ENCODE measurements around the gene LETMD1.

Gene LETMD1, protein sequence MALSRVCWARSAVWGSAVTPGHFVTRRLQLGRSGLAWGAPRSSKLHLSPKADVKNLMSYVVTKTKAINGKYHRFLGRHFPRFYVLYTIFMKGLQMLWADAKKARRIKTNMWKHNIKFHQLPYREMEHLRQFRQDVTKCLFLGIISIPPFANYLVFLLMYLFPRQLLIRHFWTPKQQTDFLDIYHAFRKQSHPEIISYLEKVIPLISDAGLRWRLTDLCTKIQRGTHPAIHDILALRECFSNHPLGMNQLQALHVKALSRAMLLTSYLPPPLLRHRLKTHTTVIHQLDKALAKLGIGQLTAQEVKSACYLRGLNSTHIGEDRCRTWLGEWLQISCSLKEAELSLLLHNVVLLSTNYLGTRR

DNA sequence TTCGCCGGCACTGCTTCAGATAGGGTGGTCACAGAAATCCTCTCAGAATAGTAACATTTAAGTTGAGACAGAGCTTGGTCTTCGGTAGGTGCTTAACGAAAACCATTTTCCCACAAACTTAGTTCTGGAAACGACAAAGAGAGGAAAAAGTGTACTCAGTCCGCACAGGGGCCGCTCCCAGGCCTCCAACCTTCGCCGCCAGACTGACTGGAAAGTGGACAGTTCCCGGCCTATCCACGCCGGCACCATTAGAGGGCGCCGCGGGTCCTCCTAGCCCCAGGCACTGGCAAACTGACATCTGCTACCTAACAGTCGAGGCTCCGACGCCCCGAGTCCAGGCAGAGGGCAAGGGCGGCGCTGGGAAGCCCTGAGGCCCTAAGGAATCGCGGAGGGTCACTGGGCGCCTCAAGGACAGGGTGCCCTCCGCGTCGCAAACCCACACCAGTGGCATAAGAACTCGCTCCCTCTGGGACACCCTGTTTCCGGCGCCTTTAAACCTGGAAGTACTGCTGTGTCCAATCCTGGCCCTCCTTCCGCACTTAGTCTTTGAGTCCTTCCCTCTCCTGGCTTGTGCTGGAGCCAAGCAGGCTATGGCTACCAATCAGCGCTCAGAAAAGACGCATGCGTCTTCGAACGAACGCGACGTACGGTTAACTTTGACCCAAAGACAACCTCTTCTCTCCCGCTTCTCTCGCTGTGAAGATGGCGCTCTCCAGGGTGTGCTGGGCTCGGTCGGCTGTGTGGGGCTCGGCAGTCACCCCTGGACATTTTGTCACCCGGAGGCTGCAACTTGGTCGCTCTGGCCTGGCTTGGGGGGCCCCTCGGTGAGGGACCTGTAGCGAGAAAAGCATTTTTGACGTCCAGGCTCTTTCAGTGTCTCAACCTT lies at the start of gene LETMD1:
Gene LETMD1 (plus strand): TSS at position 673 of the 886 bp plus-strand sequence. CDS start 30 bp downstream, at position 703.
- TF ChIP-seq GATA2 (IDR thresholded peaks at IDR 0.05; ENCODE audit: low read depth, low read length) (no peak), GATA3 (IDR thresholded peaks at IDR 0.05; ENCODE audit: low read depth, low read length) (no peak)

DNA sequence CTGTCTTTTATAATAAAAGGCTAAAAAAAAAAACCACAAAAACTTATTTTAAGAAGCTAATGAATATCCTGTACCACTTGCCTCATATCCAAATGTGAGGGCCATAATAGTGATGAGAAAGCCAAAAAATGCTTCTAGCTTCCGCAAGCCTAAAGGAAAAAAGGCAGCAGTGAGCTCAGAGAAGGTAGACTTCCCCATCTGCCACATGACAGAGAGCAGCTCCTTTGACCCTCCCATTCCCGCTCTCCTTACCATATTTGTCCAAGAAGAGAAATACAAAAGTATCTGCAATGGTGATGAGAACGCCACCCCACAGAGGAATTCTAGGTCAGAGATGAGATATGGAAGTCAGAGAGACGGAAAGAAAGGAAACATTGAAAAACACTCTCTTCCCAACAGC lies 49.0 kb upstream of the LETMD1 start:
- TF ChIP-seq GATA3 (IDR thresholded peaks at IDR 0.05; ENCODE audit: low read depth, low read length) (no peak), GATA2 (IDR thresholded peaks at IDR 0.05; ENCODE audit: low read depth, low read length) (no peak)

DNA sequence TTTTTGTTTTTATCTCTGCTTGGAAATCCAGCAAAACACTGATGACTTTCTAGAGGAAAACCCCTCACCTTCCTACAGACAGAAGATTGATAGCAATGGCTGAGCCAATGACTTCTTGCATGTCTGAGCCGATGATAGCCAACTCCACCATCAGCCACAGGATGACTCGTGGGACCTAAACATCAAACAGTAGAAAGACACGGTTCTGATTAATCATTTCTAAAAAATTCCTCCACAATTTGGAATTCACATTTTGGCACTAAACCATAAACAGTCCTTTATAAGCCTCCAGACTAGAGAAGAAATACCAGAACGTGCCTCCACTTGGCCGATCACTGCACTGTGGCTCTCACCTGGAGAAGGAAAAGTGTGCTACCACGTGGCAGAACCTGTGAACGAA lies 47.9 kb upstream of the LETMD1 start:
- TF ChIP-seq GATA3 (IDR thresholded peaks at IDR 0.05; ENCODE audit: low read depth, low read length) (no peak), GATA2 (IDR thresholded peaks at IDR 0.05; ENCODE audit: low read depth, low read length) (no peak)

DNA sequence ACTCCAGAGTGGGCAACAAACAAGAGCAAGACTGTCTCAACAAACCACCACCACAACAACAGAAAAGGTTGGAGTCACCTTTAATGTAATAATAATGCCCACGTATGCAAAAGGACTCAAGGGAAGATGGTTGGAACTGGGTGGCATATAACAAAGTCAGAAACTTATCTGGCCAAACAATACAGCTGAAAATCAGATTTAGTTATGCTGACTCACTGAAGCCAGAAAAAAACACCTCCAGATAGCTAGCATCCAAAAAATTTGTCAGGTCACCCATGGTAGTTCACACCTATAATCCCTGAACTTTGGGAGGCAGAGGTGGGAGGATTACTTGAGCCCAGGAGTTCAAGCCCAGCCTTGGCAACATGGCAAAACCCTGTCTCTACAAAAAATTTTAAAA lies 46.3 kb upstream of the LETMD1 start:
- TF ChIP-seq GATA2 (IDR thresholded peaks at IDR 0.05; ENCODE audit: low read depth, low read length) (no peak), GATA3 (IDR thresholded peaks at IDR 0.05; ENCODE audit: low read depth, low read length) (no peak)

DNA sequence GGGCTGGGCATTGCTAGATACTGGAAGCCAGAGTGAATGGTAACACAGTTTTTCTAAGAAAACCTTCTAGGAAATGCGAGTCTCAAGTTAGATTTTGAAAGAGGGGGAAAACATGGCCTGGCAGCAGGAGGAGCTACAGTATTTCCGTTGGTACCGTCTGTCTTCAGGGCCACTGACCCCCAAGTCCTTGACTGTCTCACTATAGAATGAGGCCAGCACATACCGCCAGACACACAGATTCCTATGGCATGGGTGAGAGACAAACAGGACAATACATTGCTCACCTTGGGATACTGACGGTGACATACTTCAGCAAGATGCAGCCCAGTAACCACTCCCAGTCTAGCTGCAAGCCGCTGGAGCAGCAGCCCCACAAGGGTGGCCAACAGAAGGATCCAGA lies 43.6 kb upstream of the LETMD1 start:
- TF ChIP-seq GATA2 (IDR thresholded peaks at IDR 0.05; ENCODE audit: low read depth, low read length), result no peak
- TF ChIP-seq GATA3 (IDR thresholded peaks at IDR 0.05; ENCODE audit: low read depth, low read length), result no peak

DNA sequence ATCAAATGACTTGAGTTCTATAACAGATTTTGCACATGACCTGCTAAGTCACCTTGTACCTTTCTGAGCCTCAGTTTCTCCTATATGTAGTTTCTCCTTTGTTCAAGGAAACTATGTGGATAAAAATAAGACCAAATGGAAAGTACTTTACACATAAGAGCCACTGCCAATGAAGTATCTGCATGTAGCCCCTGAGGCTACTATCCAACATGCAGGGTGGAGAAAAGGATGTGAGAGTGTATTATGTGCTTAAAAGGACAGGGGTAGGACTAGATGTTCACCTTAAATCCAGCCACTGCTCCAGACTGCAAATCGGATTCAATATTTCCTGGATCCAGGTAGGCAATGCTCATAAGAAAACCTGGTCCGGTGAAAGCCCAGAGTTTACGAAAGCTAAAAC lies 43.1 kb upstream of the LETMD1 start:
- TF ChIP-seq GATA3 (IDR thresholded peaks at IDR 0.05; ENCODE audit: low read depth, low read length) (no peak), GATA2 (IDR thresholded peaks at IDR 0.05; ENCODE audit: low read depth, low read length) (no peak)

DNA sequence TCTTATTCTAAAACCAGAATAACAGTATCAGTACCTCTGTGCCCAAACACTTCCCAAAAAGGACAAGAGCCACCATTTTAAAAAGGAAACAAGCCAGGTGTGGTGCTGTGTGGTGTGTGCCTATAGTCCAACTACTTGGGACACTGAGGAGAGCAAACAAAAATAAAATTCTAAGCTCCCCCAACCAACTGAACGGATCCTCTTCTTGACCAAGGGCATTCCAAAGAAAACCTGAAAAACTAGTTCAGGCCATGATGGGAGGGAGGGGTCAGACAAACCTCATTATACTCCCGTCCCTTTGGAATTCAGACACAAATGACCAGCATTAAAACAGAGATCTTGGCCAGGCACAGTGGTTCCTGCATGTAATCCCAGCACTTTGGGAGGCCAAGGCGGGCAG lies 42.5 kb upstream of the LETMD1 start:
- no peak for TF ChIP-seq GATA3 (IDR thresholded peaks at IDR 0.05; ENCODE audit: low read depth, low read length)
- TF ChIP-seq GATA2 (IDR thresholded peaks at IDR 0.05; ENCODE audit: low read depth, low read length), result no peak

DNA sequence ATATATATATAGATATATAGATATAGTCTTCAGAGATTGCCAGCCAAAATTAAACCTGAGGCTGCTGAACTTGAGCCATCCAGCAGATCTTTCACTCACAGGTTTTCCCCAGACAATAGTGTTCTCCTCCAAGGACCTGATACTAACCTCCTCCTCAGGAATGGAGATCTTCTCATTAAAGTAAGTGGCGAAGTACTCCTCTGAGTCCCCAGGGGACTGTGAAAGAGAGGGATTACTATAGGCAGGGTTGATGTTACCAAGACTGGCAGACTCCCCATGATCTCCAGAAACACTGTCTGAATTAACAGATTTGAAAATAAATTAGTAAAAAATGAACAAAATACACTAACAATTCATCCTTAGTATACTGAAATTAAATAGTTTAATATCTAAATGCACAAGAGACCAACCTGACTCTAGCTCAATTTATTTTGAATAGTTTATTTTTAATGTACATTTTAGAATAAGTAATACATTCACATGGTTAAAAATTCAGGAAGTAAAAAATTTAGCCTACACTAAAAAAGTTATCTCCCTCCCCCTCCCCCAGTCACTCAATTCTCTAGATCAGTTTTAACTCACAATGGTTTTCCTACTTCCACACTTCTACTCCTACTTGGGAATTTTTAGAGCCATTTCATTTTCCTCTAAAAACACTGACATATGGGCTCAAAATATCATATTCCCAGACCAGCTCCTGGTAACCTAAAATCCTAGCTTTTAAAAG lies 39.6 kb upstream of the LETMD1 start:
- TF ChIP-seq GATA2 (IDR thresholded peaks at IDR 0.05; ENCODE audit: low read depth, low read length), result no peak

DNA sequence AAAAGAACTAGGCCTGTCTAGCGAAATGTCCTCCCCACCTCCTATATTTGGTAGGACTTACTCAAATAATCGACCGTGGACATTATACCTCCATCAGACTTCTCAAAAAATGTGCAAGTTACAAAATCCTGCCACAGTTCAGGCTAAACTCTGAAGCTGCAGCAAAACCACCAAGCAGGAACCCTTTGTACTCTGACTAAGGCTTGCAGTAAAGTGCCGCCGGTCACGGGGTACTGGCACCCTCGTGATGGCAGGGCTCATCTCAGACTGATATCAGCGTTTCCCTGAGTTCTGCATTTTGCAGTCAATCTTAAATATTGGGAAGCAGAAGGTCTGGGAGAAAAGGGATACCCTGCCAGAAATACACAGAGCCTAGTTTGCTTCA lies 39.1 kb upstream of the LETMD1 start:
- no peak for TF ChIP-seq GATA3 (IDR thresholded peaks at IDR 0.05; ENCODE audit: low read depth, low read length)
- TF ChIP-seq GATA2 (IDR thresholded peaks at IDR 0.05; ENCODE audit: low read depth, low read length), result no peak

DNA sequence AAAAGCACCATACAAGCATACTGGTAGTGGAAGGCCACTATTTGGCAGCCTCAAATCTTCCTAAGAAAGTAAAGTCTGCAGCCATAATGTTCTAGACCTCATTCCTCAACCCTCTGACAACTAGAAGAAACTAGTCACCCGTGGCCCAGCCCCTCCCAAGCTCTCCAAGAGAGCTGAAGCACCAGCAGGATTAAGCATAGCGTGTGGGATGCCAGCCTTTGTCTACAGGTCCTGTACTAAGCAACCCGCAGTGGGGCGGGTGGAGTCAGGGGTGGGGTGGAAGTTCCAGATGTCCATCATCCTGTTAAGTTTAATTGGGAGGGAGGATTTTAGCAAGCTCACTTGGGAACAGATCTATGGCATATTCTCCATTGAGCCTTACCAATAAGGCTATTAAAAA lies 36.2 kb upstream of the LETMD1 start:
- no peak for TF ChIP-seq GATA3 (IDR thresholded peaks at IDR 0.05; ENCODE audit: low read depth, low read length)
- TF ChIP-seq GATA2 (IDR thresholded peaks at IDR 0.05; ENCODE audit: low read depth, low read length), result no peak

DNA sequence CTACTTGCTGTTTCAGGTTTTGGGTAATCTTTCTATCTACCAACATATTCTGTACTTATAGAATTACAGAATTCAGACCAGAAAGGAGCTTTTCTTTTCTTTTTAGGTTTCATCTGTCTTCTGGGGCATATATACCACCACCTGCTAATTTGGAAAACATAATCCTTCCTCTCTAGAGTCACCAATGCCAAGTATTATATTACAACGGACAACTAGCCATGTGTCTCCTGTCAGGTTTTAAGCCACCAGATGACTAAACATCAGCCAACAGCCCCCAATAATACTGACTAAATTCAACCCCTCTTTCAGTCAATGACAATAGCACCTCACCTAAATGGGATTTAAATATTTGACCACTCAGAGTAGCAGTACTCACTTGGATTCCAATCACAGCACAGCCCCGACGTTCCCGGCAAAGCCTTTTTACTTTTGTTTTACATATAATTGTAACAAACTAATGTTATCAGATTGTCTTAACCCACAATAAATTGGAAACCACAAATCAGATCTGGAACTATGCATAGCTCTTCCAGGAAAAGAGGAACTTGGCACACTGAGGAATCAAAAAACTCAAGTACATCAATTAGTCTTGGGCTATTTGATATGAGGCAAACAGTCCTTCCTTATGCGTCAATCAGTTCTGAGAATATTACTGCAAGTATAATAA lies 35.4 kb upstream of the LETMD1 start:
- TF ChIP-seq GATA3 (IDR thresholded peaks at IDR 0.05; ENCODE audit: low read depth, low read length), result no peak
- no peak for TF ChIP-seq GATA2 (IDR thresholded peaks at IDR 0.05; ENCODE audit: low read depth, low read length)

DNA sequence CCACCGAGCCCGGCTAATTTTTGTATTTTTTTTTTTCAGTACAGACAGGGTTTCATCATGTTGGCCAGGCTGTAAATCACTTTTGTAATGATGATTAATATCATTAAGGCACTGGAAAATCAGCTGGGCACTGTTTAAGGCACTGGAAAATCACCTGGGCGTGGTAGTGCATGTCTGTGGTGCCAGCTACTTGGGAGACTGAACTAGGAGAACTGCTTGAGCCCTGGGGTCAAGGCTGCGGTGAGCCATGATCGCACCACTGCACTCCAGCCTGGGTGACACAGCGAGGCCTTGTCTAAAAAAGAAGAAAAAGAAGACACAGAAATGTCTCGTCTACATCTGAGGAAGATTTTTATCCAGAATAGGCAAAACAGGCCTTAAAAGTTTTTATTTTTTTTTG lies 34.7 kb upstream of the LETMD1 start:
- TF ChIP-seq GATA2 (IDR thresholded peaks at IDR 0.05; ENCODE audit: low read depth, low read length), result no peak
- no peak for TF ChIP-seq GATA3 (IDR thresholded peaks at IDR 0.05; ENCODE audit: low read depth, low read length)

DNA sequence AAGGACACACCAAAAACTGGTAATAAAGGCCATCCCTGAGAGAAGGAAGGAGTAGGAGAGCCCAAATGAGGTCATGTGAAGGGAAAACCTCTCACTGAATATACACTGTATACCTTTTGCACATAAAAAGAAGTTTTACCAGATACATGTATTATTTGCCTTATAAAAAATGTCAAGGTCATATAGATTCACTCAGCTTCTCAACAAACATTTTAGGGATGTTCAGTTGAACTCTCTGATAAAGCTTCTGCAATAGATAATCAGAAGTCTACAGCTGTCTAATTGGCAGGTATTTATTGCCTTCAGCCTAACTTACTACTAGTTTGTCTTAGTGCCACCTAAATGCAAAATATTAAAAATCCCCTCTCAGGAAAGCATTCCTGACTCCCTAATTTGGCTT lies 30.7 kb upstream of the LETMD1 start:
- TF ChIP-seq GATA3 (IDR thresholded peaks at IDR 0.05; ENCODE audit: low read depth, low read length) (no peak), GATA2 (IDR thresholded peaks at IDR 0.05; ENCODE audit: low read depth, low read length) (no peak)

DNA sequence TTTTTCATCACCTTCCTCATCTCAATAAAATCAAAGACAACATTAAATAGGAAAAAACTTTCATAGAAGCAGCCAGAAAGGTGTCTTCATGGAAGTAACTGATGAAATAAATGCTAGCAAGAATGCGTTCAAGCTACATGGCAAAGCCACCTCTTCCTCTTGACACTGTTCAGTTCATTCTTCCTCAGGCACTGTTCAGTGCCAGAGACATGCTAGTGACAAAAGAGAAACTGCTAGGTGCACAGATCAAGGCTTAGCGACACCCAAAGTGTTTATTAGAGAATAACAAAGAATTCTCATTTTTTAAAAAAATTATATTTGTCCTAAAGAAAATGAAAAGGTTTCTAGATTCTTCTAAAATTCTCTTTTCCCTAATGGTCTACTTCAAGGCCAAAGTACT lies 29.2 kb upstream of the LETMD1 start:
- TF ChIP-seq GATA2 (IDR thresholded peaks at IDR 0.05; ENCODE audit: low read depth, low read length), result no peak
- TF ChIP-seq GATA3 (IDR thresholded peaks at IDR 0.05; ENCODE audit: low read depth, low read length), result no peak

Measured in SH-SY5Y (cell line).